Endometrium (tissue), 2 donors: Measurements from ENCODE around the gene DGKA.
"Not testable (repeated sequence)": the region's sequence is repeated elsewhere in the genome, so short reads cannot be mapped to it uniquely, and the experiment has no call there.

Experiments
- FAIRE-seq: peaks from 2 replicates; lab custom pipeline; 2012; peaks lifted over from hg19 to GRCh38; lab: Jason Lieb, UNC
- donor health status: control.
- donor health status: control.

Gene DGKA

DNA sequence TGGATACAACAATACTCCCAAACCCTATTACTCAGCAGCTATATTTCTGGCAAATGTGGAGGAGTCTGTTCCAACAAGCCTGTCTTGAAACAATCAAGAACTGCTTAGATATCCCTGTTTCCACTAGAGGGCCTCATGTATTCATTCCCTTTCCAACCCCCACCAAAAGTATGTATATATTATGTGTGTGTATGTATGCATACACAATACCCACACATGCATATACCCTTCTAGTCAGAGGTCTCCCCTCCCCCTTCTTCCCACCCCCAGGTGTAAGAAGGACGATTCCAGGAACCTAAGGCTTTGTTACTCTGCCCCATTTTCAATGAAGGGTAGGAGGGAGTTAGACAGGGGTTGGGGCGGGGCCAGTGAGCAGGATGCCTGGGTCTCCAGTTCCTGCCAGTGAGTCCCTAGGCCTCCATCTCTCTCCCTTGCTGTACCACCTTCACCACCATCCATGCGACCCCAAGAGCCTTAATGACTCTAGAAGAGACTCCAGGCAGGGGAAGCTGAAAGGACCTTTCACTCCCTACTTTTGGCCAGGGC is at the start of gene DGKA:
Gene DGKA, plus strand, starts transcription at position 392 of the 546 bp plus-strand sequence. CDS start 5,342 bp downstream, outside the sequence.
- no peak for FAIRE-seq

DNA sequence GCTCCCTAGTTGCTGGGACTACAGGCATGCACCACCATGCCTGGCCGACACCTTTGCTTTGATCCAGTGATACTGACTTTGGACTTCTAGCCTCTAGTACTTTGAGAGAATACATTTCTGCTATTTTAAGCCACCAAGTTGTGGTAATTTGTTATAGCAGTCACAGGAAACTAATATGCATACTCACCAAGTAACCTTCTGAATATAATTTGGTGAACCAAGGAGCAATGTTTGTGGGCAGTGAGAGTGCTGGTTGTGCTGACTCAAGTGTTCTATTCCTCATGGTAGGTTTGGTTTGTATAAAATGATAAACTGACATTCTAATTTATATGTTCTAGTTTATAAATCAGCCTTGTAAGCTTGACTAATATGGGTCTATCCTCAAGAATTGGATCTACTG is 45.8 kb upstream of the DGKA start:
- FAIRE-seq, result no peak

DNA sequence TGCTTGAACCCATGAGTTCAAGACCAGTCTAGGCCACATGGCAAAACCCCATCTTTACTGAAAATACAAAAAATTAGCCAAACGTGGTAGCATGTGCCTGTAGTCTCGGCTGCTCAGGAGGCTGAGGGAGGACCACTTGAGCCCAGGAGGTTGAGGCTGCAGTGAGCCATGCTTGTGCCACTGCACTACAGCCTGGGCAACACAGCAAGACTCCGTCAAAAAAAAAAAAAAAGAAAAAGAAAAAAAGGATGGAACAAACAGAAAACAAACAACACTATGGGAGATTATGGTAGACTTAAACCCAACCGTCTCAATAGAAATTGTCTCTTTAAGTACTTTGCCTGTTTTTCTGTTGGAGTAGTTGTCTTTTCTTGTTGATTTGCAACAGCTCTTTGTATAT is 39.7 kb upstream of the DGKA start:
- no peak for FAIRE-seq

DNA sequence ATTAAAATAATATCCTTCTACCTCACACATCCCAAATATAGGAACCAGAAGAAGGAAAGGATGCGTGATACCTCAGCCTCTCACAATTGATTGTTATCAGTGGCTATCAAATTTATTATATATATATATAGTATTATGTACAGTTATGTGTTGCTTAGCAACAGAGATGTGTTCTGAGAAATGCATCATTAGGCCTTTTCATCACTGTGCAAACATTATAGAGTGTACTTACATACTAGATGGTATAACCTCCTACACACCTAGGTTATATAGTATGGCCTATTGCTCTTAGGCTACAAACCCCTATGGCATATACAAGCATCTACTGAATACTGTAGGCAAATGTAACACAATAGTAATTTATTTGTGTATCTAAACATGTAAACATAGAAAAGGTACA is 37.2 kb upstream of the DGKA start:
- FAIRE-seq, result no peak

DNA sequence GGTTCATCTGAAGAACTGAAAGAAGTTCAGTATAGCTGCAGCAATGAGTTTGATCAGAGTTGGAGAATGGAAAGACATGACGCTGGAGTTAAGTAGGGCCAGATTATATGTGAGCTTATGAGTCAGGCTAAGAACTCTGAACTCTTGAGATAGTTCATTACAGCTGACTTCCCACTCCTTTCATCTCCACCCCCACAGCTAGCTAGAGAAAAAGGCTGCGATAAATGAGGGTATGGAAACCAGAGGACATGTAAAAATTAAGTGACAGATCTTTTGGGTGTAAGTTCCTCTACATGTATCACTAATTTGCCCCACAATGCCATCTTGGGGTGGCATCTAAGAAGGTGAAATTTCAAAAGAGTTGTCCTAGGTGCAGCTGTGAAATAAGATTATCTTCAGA is 31.9 kb upstream of the DGKA start:
- no peak for FAIRE-seq

DNA sequence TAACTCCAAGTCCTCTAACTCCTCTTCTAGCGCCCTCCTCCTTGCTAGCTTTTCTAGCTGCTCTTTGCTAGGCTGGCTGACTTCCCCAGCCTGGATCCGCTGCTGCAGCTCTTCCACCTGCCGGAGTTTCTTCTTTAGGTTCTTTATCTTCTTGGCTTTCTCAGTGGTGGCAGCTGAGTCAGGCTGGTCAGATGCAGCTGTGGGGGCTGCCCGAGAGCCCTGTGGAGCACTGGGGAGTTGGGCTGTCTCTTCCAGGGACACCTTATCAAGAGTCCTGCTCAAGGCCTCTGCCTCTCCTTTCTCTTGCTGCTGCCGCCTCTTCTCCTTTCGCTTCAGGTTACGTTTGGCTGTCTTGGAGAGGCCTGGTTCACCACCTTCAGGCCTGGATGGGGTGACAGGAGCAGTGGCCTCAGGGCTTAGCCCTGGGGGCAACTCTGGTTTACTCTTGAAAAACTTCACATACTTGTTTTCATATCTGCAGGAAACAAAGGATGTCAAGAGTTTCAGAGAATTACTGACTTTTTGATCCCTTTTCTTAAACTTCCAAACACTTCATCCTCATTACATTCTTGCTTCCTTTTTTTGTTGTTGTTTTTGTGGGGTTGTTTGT is 29.0 kb upstream of the DGKA start:
- FAIRE-seq, result no peak

DNA sequence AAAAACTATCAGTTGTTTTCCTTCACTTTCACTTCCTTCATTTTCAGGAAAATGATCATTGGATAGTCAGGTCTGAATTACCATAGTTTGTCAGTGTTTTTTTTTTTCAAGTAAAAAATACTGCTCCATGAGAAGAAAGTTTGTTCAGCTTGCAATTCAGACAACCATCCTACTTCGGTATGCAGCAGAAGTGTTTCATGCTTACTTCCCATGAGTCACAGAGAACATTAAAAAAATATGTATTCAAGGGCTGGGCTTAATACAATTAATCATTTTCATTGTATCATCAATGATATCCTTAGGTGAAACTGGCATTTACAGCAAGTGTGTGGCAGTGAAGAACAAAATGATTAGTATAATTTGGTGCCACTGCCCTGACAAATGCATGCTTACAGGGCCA is 24.9 kb upstream of the DGKA start:
- no peak for FAIRE-seq

DNA sequence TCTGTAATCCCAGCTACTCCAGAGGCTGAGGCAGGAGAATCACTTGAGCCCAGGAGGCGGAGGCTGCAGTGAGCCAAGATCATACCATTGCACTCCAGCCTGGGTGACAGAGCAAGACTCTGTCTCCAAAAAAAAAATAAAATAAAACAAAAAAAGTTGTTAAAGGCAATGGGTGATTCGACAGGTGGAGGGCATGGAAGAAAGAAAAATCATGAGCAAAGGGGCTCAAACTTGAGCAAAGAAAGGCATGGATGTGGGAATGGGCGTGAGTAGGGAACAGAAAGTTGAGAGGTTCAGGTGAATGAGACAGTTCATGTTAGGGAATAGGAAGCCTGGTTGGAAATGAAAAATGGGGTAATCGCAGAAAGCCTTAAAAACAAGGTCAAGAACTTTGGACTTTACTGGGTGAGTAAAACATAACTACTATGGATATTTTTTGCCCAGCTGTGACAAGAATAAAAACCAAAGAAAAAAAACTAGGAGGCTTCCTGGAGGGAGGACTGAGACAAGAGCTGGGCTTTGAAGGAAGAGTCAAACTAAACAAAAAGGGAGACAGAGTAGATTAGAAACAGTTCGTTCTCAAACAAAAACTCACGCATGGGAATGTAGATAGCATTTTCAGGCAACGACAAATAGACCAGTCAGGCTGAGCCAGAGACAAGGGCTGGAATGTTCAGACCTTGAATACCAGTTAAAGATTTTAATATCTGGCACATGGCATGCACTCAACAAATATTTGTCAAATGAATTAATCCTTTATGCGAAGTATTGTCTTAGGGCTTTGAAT is 22.0 kb upstream of the DGKA start:
- FAIRE-seq, result no peak

DNA sequence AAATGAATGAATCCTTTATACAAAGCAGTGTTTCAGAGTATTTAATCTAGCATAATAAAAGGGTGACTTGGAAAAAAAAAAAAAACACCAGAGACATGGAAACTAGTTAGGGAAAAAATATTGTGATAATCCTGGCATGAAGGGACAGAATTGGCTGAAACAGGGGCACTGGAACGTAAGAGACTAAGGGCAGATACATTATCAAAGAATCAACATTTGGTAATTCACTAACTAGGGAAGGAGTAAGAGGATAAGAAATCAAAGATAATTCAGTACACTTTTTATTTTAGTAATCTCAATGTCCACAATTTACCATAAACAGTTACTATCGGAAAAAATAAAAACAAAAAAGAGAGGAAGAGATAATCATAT is 21.5 kb upstream of the DGKA start:
- no peak for FAIRE-seq

DNA sequence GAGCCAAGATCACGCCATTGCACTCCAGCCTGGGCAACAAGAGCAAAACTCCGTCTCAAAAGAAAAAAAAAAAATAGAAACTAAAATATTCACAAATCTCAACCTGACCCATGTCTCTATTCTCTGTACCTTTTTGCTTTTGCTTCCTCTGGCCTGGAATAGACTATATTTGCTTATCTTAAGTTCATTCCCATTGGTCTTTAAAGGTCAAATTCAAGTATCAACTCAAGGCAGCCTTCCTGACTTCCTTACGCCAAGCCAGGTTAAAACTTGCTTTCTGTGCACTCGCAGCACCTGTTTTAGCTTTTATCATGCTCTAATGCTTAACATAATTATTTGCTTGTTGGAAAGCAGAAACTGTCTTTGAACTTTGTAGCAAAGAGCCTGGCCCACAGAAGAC is 18.1 kb upstream of the DGKA start:
- FAIRE-seq, result no peak

DNA sequence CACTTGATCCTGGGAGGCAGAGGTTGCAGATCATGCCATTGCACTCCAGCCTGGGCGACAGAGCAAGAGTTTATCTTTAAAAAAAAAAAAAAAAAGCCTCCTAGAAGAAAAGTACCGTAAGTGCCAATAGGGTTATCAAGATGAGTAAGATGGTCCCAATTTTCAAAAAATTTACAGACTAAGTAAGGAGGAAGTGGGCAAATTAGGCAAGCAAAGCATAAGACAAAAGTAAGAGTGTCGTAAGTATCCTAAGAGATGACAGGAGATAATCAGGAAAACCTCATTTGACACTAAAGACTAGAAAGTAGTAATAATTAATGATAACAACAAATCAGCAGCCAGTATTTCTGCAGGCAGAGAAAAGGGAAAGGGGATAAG is 15.5 kb upstream of the DGKA start:
- FAIRE-seq, result no peak

DNA sequence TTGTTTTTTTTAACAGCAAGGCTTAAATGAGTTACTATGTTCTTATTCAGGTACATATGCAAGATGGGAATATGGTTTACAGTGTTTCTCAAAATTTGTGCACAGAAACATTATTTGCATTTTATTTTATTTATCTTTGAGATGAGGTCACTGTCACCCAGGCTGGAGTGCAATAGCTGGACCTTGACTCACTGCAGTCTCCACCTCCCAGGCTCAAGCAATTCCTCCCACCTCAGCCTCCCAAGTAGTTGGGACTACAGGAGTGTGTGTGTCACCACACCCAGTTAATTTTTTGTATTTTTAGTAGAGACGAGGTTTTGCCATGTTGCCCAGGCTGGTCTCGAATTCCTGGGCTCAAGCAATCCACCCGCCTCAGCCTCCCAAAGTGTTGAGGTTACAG is 11.9 kb upstream of the DGKA start:
- FAIRE-seq, result not testable (repeated sequence)

DNA sequence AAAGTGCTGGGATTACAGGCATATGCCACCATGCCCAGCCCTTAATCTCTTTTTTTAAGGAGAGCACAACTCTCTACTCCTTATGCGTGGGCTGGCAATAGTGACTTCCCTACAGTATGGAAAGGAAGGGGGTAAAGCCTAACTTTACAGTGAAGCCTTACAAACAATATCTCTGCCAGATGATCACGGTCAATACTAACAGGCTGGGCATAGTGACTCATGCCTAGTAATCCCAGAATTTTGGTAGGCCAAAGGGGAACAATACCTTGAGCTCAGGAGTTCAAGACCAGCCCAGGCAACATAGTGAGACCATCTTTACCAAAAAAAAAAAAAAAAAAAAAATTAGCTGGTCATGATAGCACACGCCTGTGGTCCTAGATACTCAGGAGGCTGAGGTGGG is 8.8 kb upstream of the DGKA start:
- FAIRE-seq, result no peak

DNA sequence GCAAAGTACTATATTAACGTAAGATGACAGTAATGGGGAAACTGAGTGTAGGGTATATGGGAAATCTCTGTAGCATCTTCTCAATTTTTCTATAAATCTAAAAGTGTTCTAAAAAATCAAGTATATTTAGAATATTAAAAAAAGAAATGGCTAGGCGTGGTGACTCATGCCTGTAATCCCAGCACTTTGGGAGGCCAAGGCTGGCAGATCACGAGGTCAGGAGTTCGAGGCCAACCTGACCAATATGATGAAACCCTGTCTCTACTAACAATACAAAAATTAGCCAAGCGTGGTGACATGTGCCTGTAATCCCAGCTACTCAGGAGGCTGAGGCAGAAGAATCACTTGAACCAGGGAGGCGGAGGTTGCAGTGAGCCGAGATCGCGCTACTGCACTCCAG is 7.3 kb upstream of the DGKA start:
- FAIRE-seq, result not testable (repeated sequence)

DNA sequence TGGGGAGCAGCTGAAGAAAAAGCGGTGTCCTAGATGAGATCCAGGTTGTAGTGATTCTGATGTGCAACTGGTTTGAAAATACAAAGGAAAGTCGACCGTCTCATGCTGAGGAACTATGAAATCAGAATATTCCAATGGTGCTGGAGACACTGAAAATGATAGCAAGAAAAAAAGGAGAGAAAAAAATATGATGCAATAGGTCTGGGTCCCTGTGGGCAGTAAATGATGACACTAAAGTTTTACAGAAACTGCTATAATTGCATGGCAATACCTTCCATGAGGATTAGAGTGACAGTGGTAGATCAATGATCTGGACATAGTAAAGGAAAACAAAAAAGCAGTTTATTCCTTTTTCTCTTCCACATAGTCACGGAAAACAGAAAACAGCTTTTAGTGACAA is 5.6 kb upstream of the DGKA start:
- no peak for FAIRE-seq

DNA sequence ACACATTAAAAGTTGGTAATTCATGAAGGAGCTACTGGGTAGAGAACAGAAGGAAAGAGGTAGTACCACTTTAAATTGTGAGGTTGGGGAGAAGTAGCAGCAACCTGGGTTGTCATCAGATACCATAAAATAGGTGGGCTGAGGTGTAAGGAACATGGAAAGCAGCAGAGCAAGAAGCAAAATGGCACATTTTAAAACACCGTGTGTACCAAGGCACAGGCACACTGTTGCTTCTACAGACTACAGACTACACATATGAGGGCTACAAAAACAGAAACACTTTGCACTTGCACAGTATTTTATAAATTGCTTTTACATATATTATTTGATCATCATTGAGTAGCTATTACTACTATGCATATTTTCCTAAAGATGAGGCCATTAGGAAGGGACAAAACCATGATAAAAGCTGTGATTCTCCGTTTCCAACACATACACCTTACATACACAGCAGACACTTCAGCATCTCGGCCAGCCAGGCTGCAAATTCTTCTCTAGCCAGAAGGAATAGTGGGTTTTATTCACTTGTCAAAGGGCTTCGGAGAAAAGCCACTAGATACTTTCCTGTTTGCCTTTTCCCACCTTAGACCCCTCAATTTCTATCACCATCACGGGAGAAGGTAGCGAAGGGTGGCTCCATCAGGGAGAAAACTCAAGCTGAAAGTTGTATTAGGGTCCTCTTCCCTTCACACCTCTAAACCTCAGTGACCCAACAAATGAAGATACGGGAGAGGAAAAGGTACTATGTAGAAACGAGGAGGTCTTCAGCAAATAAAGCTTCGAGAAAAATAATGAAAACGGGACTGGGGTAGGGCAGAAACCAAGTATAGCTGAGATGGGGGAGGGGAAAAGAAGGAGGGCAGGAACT is 4.9 kb upstream of the DGKA start:
- no peak for FAIRE-seq

DNA sequence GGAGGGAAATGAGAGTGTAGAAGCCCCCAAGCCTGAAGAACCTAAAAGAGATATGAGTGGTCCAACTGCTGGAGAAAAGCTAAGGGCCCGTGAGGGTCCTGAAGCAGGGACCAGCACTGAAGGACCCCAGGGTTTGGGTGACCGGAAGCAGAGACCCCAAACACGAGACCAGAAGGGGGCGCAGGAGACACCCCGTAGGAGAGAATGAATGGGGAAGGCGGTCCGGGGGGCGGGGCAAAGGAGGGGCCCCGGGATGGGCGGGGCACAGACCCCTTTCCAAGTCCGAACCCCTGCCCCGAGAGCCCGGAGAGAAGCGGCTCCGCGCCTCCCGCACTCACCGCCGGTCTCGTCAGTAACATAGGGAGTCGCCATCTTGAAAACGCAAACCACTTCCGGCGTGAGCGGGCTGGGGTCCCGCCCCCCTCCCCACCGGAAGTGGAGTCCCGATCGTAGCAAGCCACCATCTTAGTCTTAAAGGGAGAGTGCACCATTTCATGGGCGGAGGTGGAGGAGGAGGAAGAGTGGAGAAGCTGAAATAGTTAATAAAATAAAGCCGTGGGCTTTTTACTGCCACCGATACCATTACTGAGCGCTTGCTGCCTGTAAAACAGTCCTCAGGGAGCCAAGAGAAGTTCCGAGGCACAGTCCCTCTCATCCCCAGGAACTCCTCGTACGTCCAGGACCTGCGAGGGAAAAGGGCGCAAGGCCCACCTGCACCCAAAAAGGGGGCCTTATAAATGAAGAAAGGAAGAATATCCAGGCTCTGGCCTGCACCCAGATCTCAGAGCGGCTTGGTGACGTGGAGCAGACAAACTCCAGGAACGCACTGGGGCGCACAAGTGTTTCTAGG is 4.0 kb upstream of the DGKA start:
- no peak for FAIRE-seq

DNA sequence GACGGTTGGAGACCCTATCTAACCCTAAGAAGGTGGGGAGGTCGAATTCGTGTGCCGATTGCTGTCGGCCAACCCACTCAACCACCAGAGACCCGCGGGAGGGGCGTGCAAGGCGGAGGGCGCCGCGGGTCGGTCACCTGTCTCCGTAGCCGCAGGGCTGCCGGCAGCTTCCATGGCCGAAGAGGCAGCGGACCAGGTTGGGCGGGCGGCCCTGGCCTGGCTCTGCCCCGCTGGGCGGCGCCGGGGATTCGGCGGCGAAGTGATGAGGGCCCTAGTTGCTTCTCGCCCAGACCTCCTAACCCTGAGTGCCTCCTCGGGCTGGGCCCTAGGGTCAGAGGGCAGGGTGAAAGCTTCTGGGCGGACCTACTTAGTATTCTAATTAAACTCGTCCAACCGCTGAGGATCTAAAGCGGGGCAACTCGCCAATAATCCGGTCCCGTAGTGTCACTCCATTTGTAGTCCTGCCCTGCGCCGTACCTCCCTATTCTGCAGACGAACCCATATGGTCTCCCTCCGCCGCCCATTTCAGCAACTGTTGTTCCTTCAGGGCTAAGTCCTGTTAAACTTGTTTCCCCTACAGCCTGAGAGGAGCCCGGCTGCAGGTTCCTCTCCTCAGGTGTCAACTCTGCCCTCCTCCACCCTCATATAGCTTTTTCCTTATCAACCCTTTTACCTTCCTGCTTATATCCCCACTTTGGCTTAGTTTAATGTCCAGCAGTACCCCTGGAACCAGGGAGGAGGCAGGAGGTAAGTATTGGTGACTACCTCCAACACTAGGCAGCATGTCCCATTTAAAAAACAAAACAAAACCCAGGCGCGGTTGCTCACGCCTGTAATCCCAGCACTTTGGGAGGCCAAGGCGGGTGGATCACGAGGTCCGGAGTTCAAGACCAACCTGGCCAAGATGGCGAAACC is 3.1 kb upstream of the DGKA start, which contains the start of gene PYM1:
Gene PYM1, minus strand, starts transcription at position 307 of the 915 bp plus-strand sequence. Its CDS starts 133 bp downstream, at position 174.
- no peak for FAIRE-seq

DNA sequence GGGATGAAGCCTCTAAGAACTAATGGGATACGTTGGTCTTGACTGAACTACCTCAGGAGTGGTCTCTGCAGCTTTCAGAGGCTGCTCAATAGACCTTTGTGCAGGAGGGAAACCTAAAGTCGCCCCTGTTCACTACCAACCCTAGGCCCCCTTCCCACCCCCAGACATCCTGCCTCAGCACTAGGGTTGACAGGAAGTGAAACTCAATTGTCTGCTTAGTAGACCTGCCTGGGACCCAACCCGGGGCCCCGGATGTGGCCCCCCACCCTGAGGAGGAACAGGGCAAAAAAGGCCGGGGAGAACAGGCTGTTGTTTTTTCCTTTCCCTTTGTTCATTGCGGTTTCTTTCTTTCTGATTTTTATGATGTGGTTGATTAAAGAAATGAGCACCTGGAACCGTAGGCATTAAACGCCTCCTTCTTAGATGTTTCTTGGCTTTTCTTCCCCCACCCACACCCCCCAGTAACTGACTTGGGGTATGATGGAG is 1.6 kb upstream of the DGKA start:
- FAIRE-seq, result no peak

DNA sequence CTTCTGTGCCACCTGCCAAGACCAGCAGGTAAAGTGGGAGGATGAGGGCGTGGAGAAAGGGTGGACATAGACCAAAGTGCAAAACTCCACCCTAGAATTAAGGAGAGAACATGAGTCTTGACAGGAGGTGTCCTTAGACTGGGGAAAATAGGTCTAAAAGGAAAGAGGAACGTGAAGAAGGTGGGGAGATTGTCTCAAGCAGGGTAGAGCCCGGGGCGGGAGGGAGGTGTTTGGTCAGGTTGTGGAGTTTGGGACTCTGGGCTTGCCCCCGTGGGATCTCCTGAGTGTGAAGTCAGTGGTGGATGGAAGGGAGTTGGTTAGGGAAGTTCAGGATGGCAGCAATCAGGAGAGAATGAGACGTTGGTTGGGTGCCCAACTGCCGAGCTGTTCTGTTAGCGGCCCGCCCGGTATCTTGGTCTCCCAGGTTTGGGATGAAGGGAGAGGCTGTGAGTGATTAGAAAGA is 386 bp downstream of the DGKA start:
- FAIRE-seq, result no peak
